ENCODE results near the gene ARFRP1. TPM values are rescaled to one million over a fixed set of nuclear protein-coding genes. Genes with fewer than 3 reads are reported as not detected.
A peak's percentile ranks its signal among the peaks of the same experiment; 100 is the strongest.

ARFRP1 gene
- total and polyA plus RNA-seq, 2 of the 13 experiments (the other 11 are each of a cell fraction or from before 2014, with no cell fraction given), result 32.0 to 51.1 TPM

DNA sequence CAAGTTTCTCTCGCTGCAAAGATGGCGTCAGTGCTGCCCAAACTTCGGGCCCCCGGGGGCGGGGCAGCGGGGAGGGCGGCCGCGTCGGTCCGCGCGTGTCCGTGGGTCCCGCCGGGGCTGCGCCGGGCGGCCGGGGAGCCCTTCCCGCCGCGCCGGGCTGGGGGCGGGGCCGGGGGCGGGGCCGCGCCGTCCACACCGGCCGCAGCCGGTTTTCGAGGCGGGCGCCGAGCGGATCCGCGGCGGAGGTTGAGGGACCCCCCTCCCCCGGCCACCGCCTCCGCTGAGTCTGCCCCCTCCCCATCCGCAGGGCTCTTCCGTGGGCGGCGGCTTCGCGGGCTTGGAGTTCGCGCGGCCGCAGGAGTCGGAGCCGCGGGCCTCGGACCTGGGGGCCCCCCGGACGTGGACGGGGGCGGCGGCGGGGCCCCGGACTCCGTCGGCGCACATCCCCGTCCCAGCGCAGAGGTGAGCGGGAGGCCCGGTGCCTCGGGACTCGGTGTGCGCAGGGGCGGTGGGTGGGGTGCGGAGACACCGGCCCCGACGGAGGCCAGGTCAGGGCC is 32.4 kb upstream of the ARFRP1 start (continued):
- TF ChIP-seq ZNF772 (CRISPR knock-in tag; IDR thresholded peaks at IDR 0.05), result no peak
- no peak for TF ChIP-seq ZBTB7B (CRISPR knock-in tag; IDR thresholded peaks at IDR 0.05)
- TF ChIP-seq ZNF572 (CRISPR knock-in tag; IDR thresholded peaks at IDR 0.05), result no peak
- no peak for TF ChIP-seq BRD4 (CRISPR knock-in tag; IDR thresholded peaks at IDR 0.05)
- no peak for TF ChIP-seq ZBTB1 (CRISPR knock-in tag; IDR thresholded peaks at IDR 0.05; ENCODE audit: borderline replicate concordance)
- TF ChIP-seq, protein P1, sequence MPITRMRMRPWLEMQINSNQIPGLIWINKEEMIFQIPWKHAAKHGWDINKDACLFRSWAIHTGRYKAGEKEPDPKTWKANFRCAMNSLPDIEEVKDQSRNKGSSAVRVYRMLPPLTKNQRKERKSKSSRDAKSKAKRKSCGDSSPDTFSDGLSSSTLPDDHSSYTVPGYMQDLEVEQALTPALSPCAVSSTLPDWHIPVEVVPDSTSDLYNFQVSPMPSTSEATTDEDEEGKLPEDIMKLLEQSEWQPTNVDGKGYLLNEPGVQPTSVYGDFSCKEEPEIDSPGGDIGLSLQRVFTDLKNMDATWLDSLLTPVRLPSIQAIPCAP (CRISPR knock-in tag; IDR thresholded peaks at IDR 0.05; ENCODE audit: low read depth), result 0 out of 2 replicates have a peak, but pooled peaks have one; percentile 16
- TF ChIP-seq, protein P2, sequence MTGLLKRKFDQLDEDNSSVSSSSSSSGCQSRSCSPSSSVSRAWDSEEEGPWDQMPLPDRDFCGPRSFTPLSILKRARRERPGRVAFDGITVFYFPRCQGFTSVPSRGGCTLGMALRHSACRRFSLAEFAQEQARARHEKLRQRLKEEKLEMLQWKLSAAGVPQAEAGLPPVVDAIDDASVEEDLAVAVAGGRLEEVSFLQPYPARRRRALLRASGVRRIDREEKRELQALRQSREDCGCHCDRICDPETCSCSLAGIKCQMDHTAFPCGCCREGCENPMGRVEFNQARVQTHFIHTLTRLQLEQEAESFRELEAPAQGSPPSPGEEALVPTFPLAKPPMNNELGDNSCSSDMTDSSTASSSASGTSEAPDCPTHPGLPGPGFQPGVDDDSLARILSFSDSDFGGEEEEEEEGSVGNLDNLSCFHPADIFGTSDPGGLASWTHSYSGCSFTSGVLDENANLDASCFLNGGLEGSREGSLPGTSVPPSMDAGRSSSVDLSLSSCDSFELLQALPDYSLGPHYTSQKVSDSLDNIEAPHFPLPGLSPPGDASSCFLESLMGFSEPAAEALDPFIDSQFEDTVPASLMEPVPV (CRISPR knock-in tag; IDR thresholded peaks at IDR 0.05), result no peak
- TF ChIP-seq DNMT1 (CRISPR knock-in tag; IDR thresholded peaks at IDR 0.05), result no peak
- TF ChIP-seq ETV6 (CRISPR knock-in tag; conservative IDR thresholded peaks at IDR 0.05), result no peak; the same call in 1 of the 2 replicates
- no peak for TF ChIP-seq ZNF251 (CRISPR knock-in tag; IDR thresholded peaks at IDR 0.05)
- no peak for TF ChIP-seq HHEX (CRISPR knock-in tag; IDR thresholded peaks at IDR 0.05)
- TF ChIP-seq, protein P3, sequence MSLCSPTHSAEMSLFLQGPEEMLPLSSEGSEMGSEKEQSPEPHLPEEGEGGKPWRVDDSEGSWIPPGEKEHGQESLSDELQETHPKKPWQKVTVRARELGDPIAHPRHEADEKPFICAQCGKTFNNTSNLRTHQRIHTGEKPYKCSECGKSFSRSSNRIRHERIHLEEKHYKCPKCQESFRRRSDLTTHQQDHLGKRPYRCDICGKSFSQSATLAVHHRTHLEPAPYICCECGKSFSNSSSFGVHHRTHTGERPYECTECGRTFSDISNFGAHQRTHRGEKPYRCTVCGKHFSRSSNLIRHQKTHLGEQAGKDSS (CRISPR knock-in tag; IDR thresholded peaks at IDR 0.05; ENCODE audit: borderline replicate concordance, low read depth), result no peak
- TF ChIP-seq ZBTB21 (CRISPR knock-in tag; IDR thresholded peaks at IDR 0.05), result no peak
- no peak for TF ChIP-seq ZNF124 (CRISPR knock-in tag; IDR thresholded peaks at IDR 0.05)
- no peak for TF ChIP-seq ZNF766 (CRISPR knock-in tag; IDR thresholded peaks at IDR 0.05; ENCODE audit: borderline replicate concordance)
- no peak for TF ChIP-seq FOXC1 (CRISPR knock-in tag; IDR thresholded peaks at IDR 0.05; ENCODE audit: borderline replicate concordance)
- TF ChIP-seq FOXM1 (CRISPR knock-in tag; IDR thresholded peaks at IDR 0.05), result no peak
- TF ChIP-seq, protein P4, sequence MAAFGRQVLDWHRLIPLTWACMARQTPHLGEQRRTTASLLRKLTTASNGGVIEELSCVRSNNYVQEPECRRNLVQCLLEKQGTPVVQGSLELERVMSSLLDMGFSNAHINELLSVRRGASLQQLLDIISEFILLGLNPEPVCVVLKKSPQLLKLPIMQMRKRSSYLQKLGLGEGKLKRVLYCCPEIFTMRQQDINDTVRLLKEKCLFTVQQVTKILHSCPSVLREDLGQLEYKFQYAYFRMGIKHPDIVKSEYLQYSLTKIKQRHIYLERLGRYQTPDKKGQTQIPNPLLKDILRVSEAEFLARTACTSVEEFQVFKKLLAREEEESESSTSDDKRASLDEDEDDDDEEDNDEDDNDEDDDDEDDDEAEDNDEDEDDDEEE (CRISPR knock-in tag; IDR thresholded peaks at IDR 0.05), result no peak
- TF ChIP-seq KDM4B (CRISPR knock-in tag; IDR thresholded peaks at IDR 0.05), result no peak
- TF ChIP-seq JUND (CRISPR knock-in tag; IDR thresholded peaks at IDR 0.05), result 0 out of 2 replicates have a peak, but pooled peaks have one; percentile 19
- TF ChIP-seq SSRP1 (CRISPR knock-in tag; IDR thresholded peaks at IDR 0.05), result no peak
- TF ChIP-seq ZSCAN29 (CRISPR knock-in tag; conservative IDR thresholded peaks at IDR 0.05), result peak; percentile 79; the same call in 1 of the 2 replicates
- no peak for TF ChIP-seq SIX1 (CRISPR knock-in tag; IDR thresholded peaks at IDR 0.05; ENCODE audit: borderline replicate concordance)
- TF ChIP-seq, protein P5, sequence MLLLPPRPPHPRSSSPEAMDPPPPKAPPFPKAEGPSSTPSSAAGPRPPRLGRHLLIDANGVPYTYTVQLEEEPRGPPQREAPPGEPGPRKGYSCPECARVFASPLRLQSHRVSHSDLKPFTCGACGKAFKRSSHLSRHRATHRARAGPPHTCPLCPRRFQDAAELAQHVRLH (CRISPR knock-in tag; IDR thresholded peaks at IDR 0.05; ENCODE audit: borderline replicate concordance, low read depth), result no peak
- TF ChIP-seq ZNF782 (CRISPR knock-in tag; IDR thresholded peaks at IDR 0.05; ENCODE audit: borderline replicate concordance), result no peak
- TF ChIP-seq, protein P6, sequence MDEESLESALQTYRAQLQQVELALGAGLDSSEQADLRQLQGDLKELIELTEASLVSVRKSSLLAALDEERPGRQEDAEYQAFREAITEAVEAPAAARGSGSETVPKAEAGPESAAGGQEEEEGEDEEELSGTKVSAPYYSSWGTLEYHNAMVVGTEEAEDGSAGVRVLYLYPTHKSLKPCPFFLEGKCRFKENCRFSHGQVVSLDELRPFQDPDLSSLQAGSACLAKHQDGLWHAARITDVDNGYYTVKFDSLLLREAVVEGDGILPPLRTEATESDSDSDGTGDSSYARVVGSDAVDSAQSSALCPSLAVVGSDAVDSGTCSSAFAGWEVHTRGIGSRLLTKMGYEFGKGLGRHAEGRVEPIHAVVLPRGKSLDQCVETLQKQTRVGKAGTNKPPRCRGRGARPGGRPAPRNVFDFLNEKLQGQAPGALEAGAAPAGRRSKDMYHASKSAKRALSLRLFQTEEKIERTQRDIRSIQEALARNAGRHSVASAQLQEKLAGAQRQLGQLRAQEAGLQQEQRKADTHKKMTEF (CRISPR knock-in tag; IDR thresholded peaks at IDR 0.05), result no peak
- TF ChIP-seq GATA4 (IDR thresholded peaks at IDR 0.05; ENCODE audit: borderline replicate concordance, low read depth), result no peak
